ENCODE measurements around the gene TRHDE.
A peak's percentile ranks its signal among the peaks of the same experiment; 100 is the strongest.

TRHDE gene

DNA sequence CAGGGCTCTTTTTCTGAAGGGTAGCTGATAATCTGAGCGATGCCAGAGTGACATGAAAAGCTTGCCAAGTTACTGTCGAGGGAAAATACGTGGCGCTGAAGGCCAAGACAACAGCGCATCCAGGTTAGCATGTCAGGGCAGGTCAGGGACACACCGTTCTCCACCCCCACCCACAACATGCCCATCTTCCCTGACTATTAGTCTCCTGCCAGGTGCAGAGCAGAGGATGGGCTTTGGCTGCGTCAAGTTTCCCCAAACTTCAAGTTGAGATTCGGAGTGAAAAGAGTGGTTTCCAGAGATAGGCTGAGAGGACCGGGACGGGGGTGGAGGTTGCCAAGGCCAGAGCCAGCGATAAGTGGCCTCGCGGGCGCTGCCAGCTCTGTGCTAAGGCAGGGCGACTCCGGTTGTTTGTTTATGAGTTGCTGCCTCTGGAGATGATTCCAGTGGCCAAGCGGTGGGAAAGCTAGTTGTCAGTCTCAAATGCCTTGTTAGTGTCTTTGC, 1.7 kb downstream of the TRHDE start:
- intact Hi-C loops (cut with DNase I), result no loop called here
- DNase-seq, result peak in 4 of 10 donors; percentile 9 to 83 (median 56)

DNA sequence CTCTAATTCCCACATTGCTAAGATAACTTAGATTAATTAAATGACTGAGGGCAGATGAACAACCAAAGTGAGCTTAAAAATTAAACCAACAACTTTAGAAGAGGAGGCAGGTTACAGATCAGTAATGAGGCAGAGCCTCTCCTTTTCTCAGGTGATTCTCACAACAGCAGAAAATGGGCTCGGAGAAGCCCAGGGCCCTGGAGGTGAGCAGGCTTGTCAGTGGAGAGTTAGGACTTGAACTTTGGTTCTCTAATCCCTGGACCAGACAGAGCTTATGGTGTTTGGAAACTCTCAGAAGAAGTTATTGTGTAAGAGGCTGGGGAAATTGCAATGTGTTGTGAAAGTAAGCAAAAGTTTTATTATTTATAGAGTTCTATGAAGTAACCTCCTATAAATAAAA, 2.8 kb downstream of the TRHDE start:
- no peak for DNase-seq
- intact Hi-C loops (cut with DNase I), result no loop called here

DNA sequence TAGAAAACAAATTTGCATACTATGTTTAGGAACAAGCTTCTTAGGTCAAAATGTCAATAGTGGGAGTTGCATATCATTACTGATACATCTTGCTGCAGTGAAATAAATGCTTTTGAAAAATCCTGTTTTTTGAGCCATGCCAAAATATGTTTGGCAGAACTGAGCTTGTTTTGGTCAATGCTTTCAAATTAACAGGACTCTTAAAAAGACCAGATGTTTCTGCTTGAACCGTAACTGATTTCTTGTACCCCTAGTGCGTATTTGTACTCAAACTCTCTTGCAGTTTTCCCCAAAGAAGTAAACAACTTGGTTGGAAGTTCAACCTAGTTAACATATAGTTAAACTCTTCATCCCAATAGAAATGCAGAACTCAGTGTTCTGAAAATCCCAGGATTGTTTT, 3.4 kb downstream of the TRHDE start:
- no peak for DNase-seq
- intact Hi-C loops (cut with DNase I), result no loop called here

DNA sequence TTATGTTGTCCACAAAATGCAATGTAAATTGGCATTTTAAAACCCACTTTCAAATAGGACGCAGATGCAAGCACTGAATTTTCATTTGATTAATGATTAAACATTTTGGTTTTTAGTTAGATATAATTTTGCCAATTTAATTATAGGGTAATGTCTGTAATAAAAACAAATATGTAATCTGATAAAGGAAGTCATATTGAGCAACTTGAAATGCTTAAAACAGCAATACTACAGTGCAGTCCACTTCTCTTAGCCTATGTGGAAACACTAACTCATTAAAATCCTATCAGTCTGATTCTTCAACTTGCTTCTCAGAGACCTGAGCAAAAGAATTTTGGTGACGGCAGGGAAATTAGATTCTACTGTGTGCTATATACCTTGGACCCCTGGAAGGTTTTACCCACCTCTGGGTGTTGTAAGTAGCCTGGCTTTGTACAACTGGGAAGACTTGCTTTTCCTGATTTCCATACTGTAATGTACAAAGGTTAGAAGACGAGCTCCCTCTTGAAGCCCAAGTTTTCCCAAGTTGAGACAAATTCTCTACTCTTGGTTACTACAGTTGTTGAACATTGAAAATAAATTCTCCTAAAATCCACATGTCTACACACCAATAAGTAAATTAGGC, 4.1 kb downstream of the TRHDE start:
- intact Hi-C loops (cut with DNase I), result no loop called here
- no peak for DNase-seq

DNA sequence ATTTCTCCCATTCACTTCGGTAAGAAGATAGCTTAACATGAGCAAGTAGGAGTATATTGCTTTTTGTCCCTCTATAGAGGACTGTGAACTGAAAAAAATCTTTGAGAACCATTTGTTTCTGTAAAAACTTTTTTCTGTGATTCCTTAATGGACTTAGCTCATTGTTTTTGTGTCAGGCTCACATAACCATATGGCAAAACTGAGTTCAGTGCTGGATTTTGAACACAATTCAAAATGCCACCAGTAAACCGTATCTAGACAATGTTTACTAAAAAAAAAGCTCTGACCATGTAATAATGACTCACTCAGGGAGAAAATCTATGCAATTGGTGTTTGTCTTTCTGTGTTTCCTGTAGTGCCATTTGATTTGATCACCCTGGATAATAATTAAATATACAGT, 5.2 kb downstream of the TRHDE start:
- no peak for DNase-seq

DNA sequence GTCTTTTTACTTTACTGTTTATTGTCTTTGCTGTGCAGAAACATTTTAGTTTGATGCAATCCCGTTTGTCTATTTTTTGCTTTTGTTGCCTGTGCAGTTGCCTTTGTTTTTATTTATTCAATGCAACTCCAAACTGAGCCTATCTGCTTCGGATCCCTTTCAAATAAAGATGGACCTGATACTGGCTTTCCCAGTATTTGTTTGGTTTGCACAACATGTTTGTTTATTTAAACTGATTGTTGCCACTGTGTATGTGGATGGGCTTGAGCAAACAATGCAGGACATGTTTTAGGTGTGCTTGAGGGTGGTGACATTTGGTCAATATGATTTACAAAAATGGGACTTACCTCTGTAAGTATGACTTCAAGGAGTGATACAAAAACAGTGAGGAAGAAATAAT, 6.7 kb downstream of the TRHDE start:
- DNase-seq, result no peak
- intact Hi-C loops (cut with DNase I), result no loop called here

More for the DNA sequence above, 5.2 kb downstream of the TRHDE start:
- intact Hi-C loops (cut with DNase I), result no loop called here

DNA sequence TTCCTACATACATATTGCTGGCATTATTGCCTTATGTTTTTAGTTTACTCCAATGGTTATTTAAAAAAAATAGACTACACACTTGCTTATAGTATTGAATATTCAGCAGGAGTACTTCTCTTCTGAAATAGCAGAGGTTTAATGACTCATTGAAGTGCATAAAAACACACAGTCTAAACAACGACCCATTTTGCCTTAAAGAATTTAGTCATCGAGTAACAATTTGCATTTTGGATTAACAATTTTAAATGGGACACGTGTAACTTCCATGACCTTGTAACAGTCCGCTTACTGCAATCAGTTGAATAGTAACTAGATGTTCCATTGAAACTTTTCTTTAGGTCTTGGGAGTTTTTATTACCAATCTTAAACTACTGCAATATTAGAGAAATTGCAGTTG, 9.0 kb downstream of the TRHDE start:
- no peak for DNase-seq

DNA sequence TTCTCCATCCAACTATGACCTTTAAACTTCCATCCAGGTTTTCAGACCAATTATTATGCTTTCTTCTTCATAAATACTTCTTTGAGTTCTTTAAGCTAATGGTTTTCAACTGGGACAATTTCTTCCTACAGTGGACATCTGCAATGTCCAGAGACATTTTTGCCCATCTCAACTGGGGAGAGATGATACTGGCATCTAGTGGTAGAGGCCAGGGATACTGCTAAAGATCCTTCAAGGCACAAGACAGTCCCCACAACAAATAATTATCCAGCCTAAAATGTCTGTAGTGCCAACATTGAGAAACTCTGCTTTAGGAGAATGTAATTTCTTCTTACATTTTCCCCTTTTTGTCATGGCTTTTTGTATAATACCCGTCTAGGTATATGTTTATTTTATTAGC, 10.6 kb downstream of the TRHDE start:
- DNase-seq, result no peak
- intact Hi-C loops (cut with DNase I), result loop anchor here (1.0 kb wide), 1 partner anchor 265 kb away; no protein-coding TSS in a partner anchor

More for the DNA sequence above, 9.0 kb downstream of the TRHDE start:
- intact Hi-C loops (cut with DNase I), result no loop called here

DNA sequence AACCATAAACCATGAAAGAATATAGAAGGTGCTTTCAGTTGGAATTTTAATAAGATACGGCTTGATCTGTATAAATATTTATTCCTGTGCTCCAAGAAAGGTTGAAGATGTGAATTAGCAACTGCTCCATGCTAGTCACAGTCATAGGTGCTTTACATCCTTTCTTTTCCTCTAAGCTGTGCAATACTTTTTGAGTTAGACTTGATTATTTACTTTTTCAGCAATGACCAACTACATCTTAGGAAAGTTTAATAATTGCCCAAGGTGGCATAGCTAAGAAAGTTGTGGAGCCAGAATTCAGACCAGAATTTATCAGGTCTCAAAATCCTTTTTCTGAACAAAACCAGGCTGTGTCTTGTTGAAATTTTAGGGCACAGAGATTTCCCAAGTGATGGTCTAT, 13.7 kb downstream of the TRHDE start:
- intact Hi-C loops (cut with DNase I), result no loop called here
- no peak for DNase-seq

DNA sequence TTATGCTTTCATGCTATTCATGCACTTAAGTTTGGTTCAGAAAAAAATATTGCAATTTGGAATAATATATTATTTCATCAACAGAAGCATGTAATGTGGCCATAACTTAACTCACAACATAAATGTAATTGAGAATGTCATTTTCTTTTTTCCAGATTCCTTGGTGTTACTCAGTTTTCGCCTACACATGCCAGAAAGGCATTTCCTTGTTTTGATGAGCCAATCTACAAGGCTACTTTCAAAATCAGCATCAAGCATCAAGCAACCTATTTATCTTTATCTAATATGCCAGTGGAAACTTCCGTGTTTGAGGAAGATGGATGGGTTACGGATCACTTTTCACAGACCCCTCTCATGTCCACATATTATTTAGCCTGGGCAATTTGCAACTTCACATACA, 14.4 kb downstream of the TRHDE start:
- intact Hi-C loops (cut with DNase I), result no loop called here
- no peak for DNase-seq

DNA sequence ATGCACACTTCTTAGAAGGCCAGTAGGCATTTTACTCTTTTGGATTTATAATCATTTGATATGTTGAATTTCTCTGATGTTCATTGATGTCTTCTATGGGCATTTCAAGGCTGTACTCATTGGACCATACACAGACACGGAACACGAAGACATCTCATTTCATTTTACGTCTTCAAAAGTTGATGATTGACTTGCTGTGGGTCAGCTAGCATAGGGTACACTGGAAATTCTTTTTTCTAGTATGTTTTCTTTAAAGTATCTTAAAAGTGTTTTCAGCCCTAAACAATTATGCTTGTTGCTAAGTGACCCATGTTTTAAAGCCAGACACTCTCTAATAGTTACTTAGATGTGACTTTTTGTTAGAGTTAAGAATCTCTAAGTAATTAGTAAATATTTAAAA, 16.3 kb downstream of the TRHDE start:
- intact Hi-C loops (cut with DNase I), result no loop called here
- no peak for DNase-seq

DNA sequence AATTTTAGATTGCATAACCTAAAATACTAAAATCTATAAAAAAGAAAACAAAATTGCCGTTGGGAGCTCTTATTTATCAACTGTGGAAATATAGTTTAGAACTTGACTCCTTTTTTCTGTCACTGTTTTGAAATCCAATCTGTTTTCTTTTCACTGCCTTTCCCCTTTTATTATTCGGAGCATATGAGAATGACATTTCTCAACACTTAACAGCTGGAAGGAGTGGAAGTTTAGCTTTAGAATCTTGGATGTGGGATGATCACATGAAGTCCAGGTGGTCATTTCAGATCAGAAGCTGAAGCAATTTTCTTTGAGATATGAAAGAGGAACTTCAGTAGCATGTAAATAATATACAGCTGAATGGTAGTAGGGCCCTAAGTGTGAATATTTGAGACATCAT, 16.7 kb downstream of the TRHDE start:
- intact Hi-C loops (cut with DNase I), result no loop called here
- no peak for DNase-seq

DNA sequence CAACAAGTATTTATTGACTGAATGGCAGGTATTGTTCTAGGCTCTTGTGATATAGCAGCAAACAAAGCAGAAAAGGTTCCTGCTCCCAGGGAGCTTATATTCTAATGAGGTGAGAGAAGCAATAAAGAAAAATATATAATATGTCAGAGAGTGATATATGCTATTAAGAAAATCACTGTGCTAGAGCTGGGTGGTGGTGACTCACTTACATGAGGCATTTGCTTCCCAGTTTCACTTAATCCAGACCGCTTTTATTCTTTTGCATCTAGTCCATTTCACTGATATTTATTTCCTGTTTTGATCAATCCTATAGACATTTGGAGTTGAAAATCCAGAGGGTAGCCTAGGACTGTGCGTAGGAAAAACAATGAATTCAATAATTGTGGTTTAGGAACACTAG, 17.5 kb downstream of the TRHDE start:
- DNase-seq, result no peak
- intact Hi-C loops (cut with DNase I), result no loop called here

DNA sequence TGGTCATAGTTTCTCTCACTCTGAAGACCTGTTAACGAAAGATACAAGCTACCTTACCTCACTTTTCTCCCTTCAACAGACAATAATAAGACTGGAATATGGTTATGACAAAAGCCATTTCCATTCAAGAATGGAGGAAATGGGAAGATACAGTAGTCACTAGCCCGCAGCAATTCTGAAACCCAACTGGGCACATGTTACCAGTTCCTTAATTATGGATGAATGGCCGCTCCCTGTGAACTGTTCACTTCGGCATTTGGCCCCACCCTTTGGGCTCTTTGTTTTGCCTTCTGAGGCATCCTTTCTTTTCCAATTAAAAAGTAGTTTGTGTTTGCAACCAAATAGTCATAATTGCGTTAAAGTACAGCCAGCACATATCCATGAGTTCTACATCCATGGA, 19.0 kb downstream of the TRHDE start:
- no peak for DNase-seq
- intact Hi-C loops (cut with DNase I), result no loop called here

DNA sequence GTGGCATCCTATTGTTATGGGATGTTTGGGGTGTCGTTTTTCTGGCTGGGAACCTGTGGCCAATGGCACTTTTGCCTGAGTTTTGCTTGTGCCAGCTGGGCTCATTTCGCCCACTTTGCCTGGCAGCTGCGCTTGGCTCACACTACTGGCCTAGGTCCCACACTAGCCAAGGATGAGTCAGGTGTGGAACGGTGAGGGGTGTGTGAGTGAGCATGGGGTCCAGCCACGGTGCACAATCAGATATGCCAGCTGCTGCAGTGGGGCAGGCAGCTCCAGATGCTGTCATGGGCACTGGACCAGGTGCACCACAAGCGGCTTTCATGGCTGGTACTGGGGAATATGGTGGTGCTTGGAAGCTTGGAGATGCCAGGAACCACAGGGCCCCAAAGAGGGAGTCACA, 21.5 kb downstream of the TRHDE start:
- peak in 1 of 10 donors; percentile 75 for DNase-seq
- intact Hi-C loops (cut with DNase I), result no loop called here

DNA sequence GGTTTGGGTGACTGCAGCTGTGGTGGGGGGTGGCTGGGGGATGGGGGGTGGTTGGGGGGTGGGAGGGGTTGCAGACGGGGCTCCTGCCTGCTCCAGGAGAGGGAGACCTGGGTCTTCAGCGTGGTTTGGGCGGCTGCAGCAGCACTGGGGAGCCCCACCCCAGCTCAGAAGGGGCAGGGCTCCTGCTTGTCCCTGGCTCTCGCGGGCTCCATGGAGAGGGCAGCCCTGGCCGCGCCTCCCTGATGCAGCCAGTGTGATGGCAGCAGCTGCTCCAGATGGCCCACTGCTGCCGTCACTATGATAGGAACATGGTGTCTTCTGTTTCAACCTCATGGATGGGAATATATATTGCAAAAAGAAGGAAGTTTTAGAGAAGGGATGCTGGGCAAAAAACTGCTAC, 22.9 kb downstream of the TRHDE start:
- intact Hi-C loops (cut with DNase I), result no loop called here
- DNase-seq, result no peak

DNA sequence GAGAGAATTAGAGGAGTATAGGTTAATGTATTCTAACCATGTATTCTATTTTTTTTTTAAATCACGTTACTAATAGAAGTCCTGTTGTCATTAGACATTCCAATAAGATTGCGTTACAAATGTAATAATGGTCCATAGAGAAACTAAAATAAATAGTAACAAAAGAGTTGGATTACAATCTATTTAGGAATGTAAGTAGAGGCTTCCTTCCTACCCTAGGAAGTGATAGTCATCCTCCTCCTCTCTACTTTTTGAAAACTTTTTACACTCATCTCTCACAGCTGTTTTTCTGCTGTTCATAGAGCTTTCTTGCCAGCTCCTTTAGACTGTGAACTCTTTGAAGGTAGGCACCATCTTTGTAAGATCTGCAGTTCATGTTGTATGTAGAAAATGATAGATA, 23.6 kb downstream of the TRHDE start:
- intact Hi-C loops (cut with DNase I), result no loop called here
- DNase-seq, result no peak

DNA sequence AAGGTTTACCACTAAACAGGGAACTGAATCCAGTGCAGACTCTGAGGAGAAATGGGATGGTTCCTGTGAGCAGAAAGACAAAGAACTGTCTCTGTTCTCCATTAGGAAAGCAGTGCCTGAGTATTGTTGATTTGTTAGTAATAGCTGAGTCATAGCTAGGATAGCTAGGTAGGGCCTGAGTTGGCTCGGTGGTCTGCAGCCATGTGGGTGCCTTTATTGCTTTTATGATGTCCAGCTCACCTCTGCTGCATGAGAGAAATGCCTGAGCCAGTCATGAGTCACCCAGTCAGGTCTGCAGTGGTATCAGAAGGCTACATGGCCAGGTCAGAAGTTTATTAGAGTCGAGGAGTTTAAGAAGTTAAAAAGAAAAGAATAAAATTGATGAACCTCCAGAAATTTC, 24.2 kb downstream of the TRHDE start:
- intact Hi-C loops (cut with DNase I), result no loop called here
- DNase-seq, result no peak

DNA sequence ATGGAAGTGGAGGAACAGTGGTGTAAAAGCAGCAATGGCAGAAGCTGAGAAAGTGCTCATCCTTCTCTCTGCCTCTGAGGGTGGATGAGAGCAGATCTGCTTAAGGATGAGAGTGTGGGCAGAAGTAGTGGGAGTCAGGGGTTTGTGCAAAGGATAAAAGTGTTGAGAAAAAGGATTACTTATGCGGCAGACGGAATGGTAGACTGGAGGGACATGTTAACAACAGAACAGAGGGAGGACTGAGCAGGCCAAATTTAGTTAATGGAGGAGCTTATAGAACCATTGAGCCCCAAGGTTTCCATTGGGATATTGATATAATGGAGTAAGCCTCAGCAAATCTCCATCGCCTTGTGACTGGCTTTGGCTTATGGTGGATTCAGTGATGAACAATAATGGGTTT, 25.5 kb downstream of the TRHDE start:
- intact Hi-C loops (cut with DNase I), result no loop called here
- no peak for DNase-seq

DNA sequence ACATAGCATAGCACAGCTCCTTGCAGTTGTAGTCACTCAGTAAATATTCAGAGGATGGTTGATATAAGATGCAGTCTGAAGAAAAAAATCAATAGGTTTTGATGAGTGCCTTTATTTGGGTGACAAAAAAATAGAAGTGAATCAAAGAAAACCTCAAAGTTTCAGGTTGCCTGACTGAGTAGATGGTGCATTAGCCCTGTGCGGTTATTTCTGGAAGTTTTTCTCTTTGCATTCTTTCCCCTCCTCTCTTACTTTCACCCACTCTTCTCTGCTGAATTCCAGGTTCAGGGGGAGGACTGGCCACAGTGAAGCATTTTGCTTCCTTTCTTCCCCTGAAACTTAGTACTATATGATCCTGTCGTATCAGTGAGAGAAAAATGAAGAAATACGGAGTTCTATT, 28.6 kb downstream of the TRHDE start:
- intact Hi-C loops (cut with DNase I), result no loop called here
- DNase-seq, result no peak

DNA sequence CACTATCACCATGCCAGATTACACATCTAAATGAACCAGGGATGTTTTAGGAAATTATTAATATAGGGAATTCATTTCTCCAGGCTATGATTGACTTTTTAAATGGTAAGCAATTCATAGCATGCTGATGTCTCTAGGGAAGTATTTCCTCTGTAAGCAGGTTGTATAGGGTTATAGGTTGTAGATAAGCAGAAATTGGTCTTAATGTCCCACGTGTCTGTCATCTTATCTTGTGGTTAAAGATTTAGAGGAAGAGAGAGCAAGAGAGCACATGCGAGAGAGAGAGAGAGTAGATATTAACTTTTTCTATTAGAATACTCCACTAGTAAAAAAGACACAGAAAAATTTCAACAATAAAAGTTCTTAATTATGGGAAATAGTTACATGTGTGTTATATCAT, 32.6 kb downstream of the TRHDE start:
- no peak for DNase-seq
- intact Hi-C loops (cut with DNase I), result no loop called here

DNA sequence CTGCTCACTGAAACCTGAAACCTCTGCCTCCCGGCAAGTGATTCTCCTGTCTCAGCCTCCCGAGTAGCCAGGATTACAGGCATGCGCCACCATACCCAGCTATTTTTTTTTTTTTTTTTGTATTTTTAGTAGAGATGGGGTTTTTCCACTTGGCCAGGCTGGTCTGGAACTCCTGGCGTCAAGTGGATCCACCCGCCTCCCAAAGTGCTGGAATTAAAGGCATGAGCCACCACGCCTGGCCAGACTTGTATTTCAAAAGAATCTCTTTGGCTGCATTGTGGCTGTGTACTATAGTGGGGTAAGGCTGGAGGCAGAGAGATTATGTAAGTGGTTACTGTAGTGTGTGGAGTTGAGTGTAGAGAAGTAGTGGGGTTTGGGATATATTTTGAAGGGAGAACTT, 35.1 kb downstream of the TRHDE start:
- intact Hi-C loops (cut with DNase I), result no loop called here
- peak in 1 of 10 donors; percentile 56 for DNase-seq

DNA sequence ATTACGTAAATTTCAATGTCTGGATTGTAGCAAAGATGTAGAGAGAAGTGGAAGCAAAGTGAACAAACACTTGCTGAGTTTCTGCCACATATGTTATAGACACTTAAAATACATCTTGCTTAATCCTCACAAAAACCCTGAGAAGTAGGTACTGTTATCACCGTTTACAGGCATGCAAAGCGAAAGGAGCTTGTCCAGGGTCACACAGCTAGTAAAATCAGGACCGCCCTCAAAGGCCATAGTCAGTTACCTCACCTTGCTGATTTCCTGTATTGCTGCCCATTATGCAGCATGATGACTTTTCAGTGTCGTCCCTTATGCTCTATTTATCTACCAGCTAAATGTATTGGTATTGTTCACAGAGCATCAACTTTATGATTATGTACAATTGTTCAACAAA, 39.8 kb downstream of the TRHDE start:
- DNase-seq, result no peak
- intact Hi-C loops (cut with DNase I), result no loop called here

All from posterior cingulate gyrus (tissue), 11 donors.